GM21528 (cell line): ENCODE results near the gene FRMD4A.

Source experiments
- ATAC-seq: cut with Tn5 transposase; IDR thresholded peaks from one replicate; pipeline ENCODE4 v1.9.1; 2021; ENCODE audit warnings: mild to moderate bottlenecking, moderate library complexity; ENCODE audit not compliant: unreplicated experiment, low FRiP score

FRMD4A gene

DNA sequence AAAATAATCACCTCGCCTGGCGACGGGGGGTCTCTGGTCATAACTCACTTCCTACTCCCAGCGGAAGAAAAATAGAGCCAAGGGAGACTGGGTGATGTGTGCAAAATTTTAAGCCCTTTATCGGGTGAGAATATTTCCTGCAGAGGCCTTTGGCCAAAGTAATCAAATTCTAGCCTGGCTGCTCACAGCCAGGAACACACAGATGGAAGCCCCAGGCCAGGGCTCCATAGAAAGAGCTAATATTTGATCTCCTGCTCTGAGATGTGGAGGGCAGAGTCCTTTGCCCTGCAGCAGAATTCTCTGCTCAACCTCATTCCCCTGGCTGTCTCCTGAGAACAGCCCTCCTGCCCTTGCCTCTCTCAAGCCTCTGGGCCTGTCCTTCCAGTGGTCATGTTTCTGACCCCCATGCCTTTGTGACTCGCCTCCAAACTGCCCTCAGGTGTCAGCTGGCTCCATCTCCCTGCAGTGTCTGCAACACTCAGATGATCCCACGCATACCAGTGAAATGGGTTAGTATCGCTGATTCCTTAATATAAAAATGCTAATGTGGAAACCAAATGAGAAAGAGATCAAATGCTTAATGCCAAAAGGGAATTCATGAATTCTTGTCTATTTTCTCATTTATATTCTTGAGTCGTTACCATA lies 34.5 kb downstream of the FRMD4A start:
- ATAC-seq, result no peak

GRCh38 chr10:14294347-14295059 lies 36.2 kb downstream of the FRMD4A start:
- ATAC-seq, result no peak

- no peak for ATAC-seq
Measured at GRCh38 chr10:14293526-14293925, 37.2 kb downstream of the FRMD4A start.

GRCh38 chr10:14291296-14291695 lies 39.4 kb downstream of the FRMD4A start:
- ATAC-seq, result no peak

- no peak for ATAC-seq
Measured at GRCh38 chr10:14285941-14286560, 44.7 kb downstream of the FRMD4A start.

DNA sequence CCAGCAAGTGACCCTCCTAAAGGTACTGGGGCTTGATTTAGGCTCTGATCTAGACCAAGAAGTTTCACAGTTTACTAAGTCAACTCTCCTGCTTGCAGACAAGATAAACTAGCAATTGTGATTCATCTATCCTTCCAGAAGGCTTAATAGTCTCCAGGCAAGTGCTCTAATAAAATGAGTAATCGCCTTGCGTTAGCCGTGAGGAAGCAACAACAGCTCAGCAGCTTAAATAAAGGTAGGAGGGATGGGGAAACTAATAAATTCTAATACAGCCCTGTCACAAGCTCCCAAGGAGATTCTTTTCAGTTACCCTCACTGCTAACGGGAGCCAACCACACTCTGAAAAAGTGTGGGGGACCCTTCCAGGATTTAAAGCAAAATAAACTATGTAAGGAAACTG lies 48.4 kb downstream of the FRMD4A start:
- no peak for ATAC-seq

- no peak for ATAC-seq
Measured at GRCh38 chr10:14278533-14278932, 52.2 kb downstream of the FRMD4A start.

GRCh38 chr10:14276210-14276609 lies 54.5 kb downstream of the FRMD4A start:
- no peak for ATAC-seq

DNA sequence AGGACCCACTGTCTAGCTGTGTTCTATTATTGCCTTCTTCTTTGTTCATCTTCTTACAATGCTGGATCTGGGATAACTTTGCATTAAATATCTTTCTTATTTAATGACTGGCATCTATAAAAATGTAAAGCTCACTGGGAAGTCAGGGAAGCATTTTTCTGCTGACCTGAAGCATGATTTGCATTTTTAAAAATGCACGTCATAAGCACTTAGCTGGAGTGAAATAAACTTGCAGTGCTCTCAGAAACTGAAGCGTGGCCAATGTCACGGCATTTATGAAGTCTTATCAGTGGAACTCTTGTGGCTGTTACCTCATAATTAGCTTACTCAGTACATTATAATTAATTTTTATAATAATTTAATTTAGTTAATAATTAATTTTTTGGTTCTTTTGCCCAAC lies 59.1 kb downstream of the FRMD4A start:
- no peak for ATAC-seq

- no peak for ATAC-seq
Measured at GRCh38 chr10:14270370-14270769, 60.4 kb downstream of the FRMD4A start.

- ATAC-seq, result no peak
Measured at GRCh38 chr10:14265709-14266108, 65.0 kb downstream of the FRMD4A start.

- no peak for ATAC-seq
Measured at GRCh38 chr10:14262836-14263425, 67.8 kb downstream of the FRMD4A start.

GRCh38 chr10:14261336-14261735 lies 69.4 kb downstream of the FRMD4A start:
- no peak for ATAC-seq

DNA sequence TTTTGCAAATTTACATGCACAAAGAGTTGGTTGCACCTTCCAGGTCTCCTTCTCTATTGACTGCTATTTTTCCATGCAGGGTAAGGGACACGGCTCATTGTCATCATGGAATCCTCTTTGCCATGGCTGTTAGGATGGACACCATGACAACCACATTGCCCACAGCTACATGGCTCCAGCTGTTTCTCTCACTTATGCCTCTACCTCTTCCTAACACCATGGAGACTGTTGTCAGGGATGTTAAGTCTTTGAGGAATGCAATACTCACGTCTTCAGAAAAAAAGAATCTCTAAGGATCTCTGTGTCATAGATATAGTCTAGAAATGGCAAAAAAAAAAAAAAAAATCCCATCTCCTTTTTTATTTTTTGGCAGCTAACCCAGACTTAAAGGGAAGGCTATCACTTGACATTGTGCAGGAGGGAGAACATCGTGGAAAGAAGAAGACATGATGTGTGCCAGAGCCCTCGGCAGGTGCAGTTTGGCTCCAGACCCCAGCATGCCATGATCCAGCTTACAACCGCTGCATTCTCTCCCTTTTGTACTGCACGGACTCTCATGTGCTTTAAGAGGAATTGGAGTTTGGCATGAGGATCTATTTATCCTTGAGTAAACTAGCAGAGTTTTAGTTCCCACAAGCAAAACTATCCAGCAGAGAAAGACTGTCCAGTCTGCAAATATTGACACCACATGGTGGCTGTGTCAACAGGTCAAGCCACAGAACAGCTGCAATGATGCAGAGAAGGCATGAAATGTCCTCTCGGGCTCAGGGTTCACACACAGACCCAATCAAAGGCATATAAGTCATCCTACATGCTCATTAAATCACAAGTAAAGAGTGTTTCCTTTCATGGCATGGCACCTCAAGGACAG lies 70.8 kb downstream of the FRMD4A start:
- no peak for ATAC-seq

- no peak for ATAC-seq
Measured at GRCh38 chr10:14254368-14254767, 76.4 kb downstream of the FRMD4A start.

GRCh38 chr10:14253711-14254110 lies 77.0 kb downstream of the FRMD4A start:
- ATAC-seq, result no peak

DNA sequence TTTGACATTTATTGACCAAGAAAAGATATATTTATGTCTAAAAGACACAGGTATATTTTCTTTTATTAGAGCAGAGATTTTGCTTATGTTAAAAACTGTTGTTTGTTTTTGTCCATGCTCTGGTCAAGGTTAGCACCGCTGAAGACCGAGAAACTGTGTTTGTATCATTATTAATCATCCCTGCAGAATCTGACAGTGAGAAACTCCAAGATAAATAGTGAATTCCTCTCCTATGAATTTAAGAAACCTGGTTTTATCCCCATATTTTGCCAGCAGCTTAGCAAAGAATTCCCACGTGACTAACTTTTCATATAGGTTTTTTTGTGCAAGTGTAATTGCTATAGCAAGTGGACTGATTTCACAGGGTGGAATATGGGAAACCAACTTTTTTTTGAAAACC lies 77.6 kb downstream of the FRMD4A start:
- no peak for ATAC-seq

GRCh38 chr10:14250496-14251076 lies 80.1 kb downstream of the FRMD4A start:
- no peak for ATAC-seq

- ATAC-seq, result no peak
Measured at GRCh38 chr10:14247377-14248116, 83.2 kb downstream of the FRMD4A start.
